ENCODE measurements around the gene EIF4G3. TPM values are rescaled to one million over a fixed set of nuclear protein-coding genes. Genes with fewer than 3 reads are reported as not detected.

Gene EIF4G3
- total and polyA plus RNA-seq, 2 of the 8 experiments (the other 6 are each of a cell fraction or from before 2014, with no cell fraction given): 47.5 to 66.6 TPM

GRCh38 chr1:21225065-21225464 lies 48.4 kb upstream of the EIF4G3 start (continued):
- TF ChIP-seq RAD21 (IDR thresholded peaks at IDR 0.05 in 1 of 2, conservative IDR thresholded peaks at IDR 0.05 in 1 of 2; ENCODE audit: low read depth in 2 of 2, low read length in 2 of 2) (no peak), RNF2 (IDR thresholded peaks at IDR 0.05; ENCODE audit: borderline replicate concordance, low read depth, low read length, missing control alignments, poor library complexity, severe bottlenecking) (no peak)
